B cell (primary cell): Measurements from ENCODE around the gene RENBP. TPM values are rescaled to one million over a fixed set of nuclear protein-coding genes. Genes with fewer than 3 reads are reported as not detected.
A peak's percentile ranks its signal among the peaks of the same experiment; 100 is the strongest.

Source experiments
- ATAC-seq: fragments of 200-7000 bp; cut with Tn5 transposase; one replicate; pipeline ENCODE4 v1.10.0; 2021; ENCODE audit warnings: low read depth, mild to moderate bottlenecking, moderate number of reproducible peaks, moderate library complexity
- CTCF ChIA-PET: fragments of 350-600 bp; sonication (Branson Sonifier 250); formaldehyde crosslinking; loops from one replicate; lab custom pipeline; 2021; ENCODE audit warnings: antibody characterized with exemption, inconsistent platforms; lab: Charles Lee
- POLR2A ChIA-PET: fragments of 350-600 bp; sonication (Branson Sonifier 250); formaldehyde crosslinking; loops from one replicate; lab custom pipeline; 2021; ENCODE audit warnings: antibody characterized with exemption; lab: Charles Lee
- DNase-seq: peaks from one replicate; pipeline ENCODE4 v3.0.0; 2013
- H2AFZ ChIP-seq: 2 replicates; pipeline ENCODE4 v1.6.1; 2012; ENCODE audit warnings: mild to moderate bottlenecking, low read depth, low read length; ENCODE audit not compliant: insufficient read depth, poor library complexity, severe bottlenecking
- H3K27ac ChIP-seq, 2 donors: 1 replicate in 1 of 2; 2 replicates in 1 of 2; pipeline ENCODE4 v1.5.1; 2012 to 2013; ENCODE audit warnings: low read length in 2 of 2, mild to moderate bottlenecking in 2 of 2, moderate library complexity in 1 of 2
- H3K27me3 ChIP-seq, 4 experiments: fragments of 200-600 bp in 1 of 4; sonication (generic) in 1 of 4; replicated peaks in 1 of 4; 1 replicate in 2 of 4; 2 replicates in 2 of 4; pipeline versions ENCODE4 v1.6.1 to v1.7.0; 2013 to 2016; ENCODE audit warnings: low read length in 3 of 4, mild to moderate bottlenecking in 2 of 4, mixed read lengths in 1 of 4, moderate library complexity in 1 of 4; ENCODE audit not compliant: insufficient read depth in 4 of 4, control insufficient read depth in 3 of 4; ENCODE audit errors: control extremely low read depth in 1 of 4
- H3K36me3 ChIP-seq, 2 experiments: replicated peaks in 1 of 2; 1 replicate in 1 of 2; 2 replicates in 1 of 2; pipeline versions ENCODE4 v1.6.1 to v1.7.1; 2013; ENCODE audit warnings: low read length in 1 of 2; ENCODE audit not compliant: insufficient read depth in 2 of 2, control insufficient read depth in 1 of 2; ENCODE audit errors: control extremely low read depth in 1 of 2, extremely low read depth in 1 of 2
- H3K4me1 ChIP-seq, 2 donors: fragments of 200-600 bp in 1 of 2; sonication (generic) in 1 of 2; 1 replicate in 1 of 2; 2 replicates in 1 of 2; pipeline versions ENCODE4 v1.5.1 to v1.6.1; 2013 to 2017; ENCODE audit warnings: low read length in 2 of 2; ENCODE audit not compliant: control insufficient read depth in 2 of 2, insufficient read depth in 2 of 2
- H3K4me2 ChIP-seq: replicated peaks from 2 replicates; pipeline ENCODE3; 2012; ENCODE audit warnings: mild to moderate bottlenecking, low read depth, low read length; ENCODE audit not compliant: poor library complexity, severe bottlenecking
- H3K4me3 ChIP-seq, 5 experiments: fragments of 200-600 bp in 1 of 5; sonication (generic) in 1 of 5; 1 replicate in 3 of 5; 2 replicates in 2 of 5; pipeline versions ENCODE4 v1.5.1 to v1.7.0; 2011 to 2016; ENCODE audit warnings: low read length in 4 of 5, mild to moderate bottlenecking in 4 of 5, low read depth in 2 of 5, control low read depth in 1 of 5, moderate library complexity in 1 of 5; ENCODE audit not compliant: insufficient read depth in 1 of 5; ENCODE audit errors: control extremely low read depth in 1 of 5, extremely low read depth in 1 of 5
- H3K79me2 ChIP-seq: fragments of 200-600 bp; sonication (generic); one replicate; pipeline ENCODE4 v1.6.0; 2016; ENCODE audit warnings: low read length; ENCODE audit not compliant: control insufficient read depth, insufficient read depth
- H3K9ac ChIP-seq: fragments of 200-600 bp; sonication (generic); 2 replicates; pipeline ENCODE4 v1.6.1; 2017; ENCODE audit warnings: mild to moderate bottlenecking, low read length, moderate library complexity
- H3K9me3 ChIP-seq, 3 donors: one replicate each; pipeline versions ENCODE4 v1.6.1 to v1.7.1; 2013; ENCODE audit warnings: low read length in 2 of 3; ENCODE audit not compliant: control insufficient read depth in 2 of 3, insufficient read depth in 1 of 3; ENCODE audit errors: control extremely low read depth in 1 of 3
- H4K20me1 ChIP-seq: 2 replicates; pipeline ENCODE4 v1.6.0; 2012; ENCODE audit warnings: mild to moderate bottlenecking, low read length; ENCODE audit not compliant: insufficient read depth, control insufficient read depth, poor library complexity, severe bottlenecking
- H3K27ac Mint-ChIP-seq: one replicate; pipeline ENCODE4 v1.8.0; 2021; ENCODE audit warnings: mixed read lengths
- H3K27me3 Mint-ChIP-seq: one replicate; pipeline ENCODE4 v1.8.0; 2021; ENCODE audit warnings: mixed read lengths
- H3K4me1 Mint-ChIP-seq: one replicate; pipeline ENCODE4 v1.8.0; 2021; ENCODE audit warnings: mixed read lengths
- H3K4me3 Mint-ChIP-seq: one replicate; pipeline ENCODE4 v1.8.0; 2021; ENCODE audit warnings: mixed read lengths
- H3K9me3 Mint-ChIP-seq: one replicate; pipeline ENCODE4 v1.8.0; 2022; ENCODE audit warnings: mixed read lengths; ENCODE audit not compliant: insufficient read depth
- CTCF ChIP-seq: fragments of 200-600 bp; IDR thresholded peaks from one replicate; pipeline ENCODE4 v1.8.0; 2022; ENCODE audit warnings: antibody characterized with exemption, mild to moderate bottlenecking
- EZH2 ChIP-seq: IDR thresholded peaks from 2 replicates; pipeline ENCODE4 v1.6.1; 2012; ENCODE audit warnings: borderline replicate concordance, low read depth, mild to moderate bottlenecking, moderate library complexity, low read length; ENCODE audit not compliant: insufficient read depth, poor library complexity, severe bottlenecking
- WGBS: methylation state at CpG from one replicate; pipeline ENCODE4 v1.1.5; 2013; ENCODE audit warnings: missing lambda C conversion rate; ENCODE audit not compliant: insufficient coverage; 5-methylcytosine and 5-hydroxymethylcytosine counted together
- intact Hi-C: fragments of 100-400 bp; cut with micrococcal nuclease; formaldehyde crosslinking; loops from one replicate; pipeline ENCODE4 v1.10.0; 2022
- polyA plus RNA-seq: library from polyadenylated mRNA; depleted of rRNA; stranded (reverse); fragments of >200 nt; gene quantifications from 2 replicates; pipeline ENCODE4 v1.2.3, GENCODE V29; 2012
- total RNA-seq, 2 donors: library from RNA; stranded (reverse); fragments of 120-200 nt in 1 of 2; gene quantifications; 1 replicate in 1 of 2; 2 replicates in 1 of 2; pipeline versions ENCODE4 v1.2.3 to v1.2.4, GENCODE V29; 2013 to 2022

Gene RENBP
- total and polyA plus RNA-seq, 2 donors (not counting 1 experiment from before 2014, with no cell fraction given), result 30.6 to 39.2 TPM

GRCh38 chrX:153954558-153955227 is 10.2 kb upstream of the RENBP start:
- H2AFZ ChIP-seq, result no peak overlapping the region

More at GRCh38 chrX:153954558-153955227, 10.2 kb upstream of the RENBP start:
- Mint-ChIP-seq H3K27me3 (no peaks in the 10 kb centered on the region), H3K9me3 (no peaks in the 10 kb centered on the region), H3K4me1 (peaks cover 2% of the 10 kb centered on the region), H3K4me3 (no peak overlapping the region), H3K27ac (peak overlapping the region; percentile 59)
- no peak for ATAC-seq
- no peak for DNase-seq
- H3K27ac ChIP-seq, result no peak overlapping the region
- H3K36me3 ChIP-seq, result peaks cover 0 to 66% of the 10 kb centered on the region in 2 experiments
- H3K27me3 ChIP-seq, result no peaks in the 10 kb centered on the region
- intact Hi-C loops, result no loop called here
- WGBS, result 98% methylated on average over 30 of the region's 44 CpGs
- H3K4me1 ChIP-seq, result peaks cover 0 to 4% of the 10 kb centered on the region in 2 donors
- no peaks in the 10 kb centered on the region for H3K9me3 ChIP-seq
- no peak overlapping the region for H3K9ac ChIP-seq
- no peaks in the 10 kb centered on the region for H4K20me1 ChIP-seq
- H3K4me3 ChIP-seq, result no peak overlapping the region
- POLR2A ChIA-PET, result no interaction called here
- no peak overlapping the region for H3K4me2 ChIP-seq
- TF ChIP-seq EZH2 (no peak), CTCF (no peak)
- CTCF ChIA-PET, result interaction anchor here (0.6 kb wide), 1 partner anchor 10 kb away, joined by 3 read pairs; no protein-coding TSS in a partner anchor
- no peaks in the 10 kb centered on the region for H3K79me2 ChIP-seq
